ENCODE results near the gene SLC25A12. TPM values are rescaled to one million over a fixed set of nuclear protein-coding genes. Genes with fewer than 3 reads are reported as not detected.
A peak's percentile ranks its signal among the peaks of the same experiment; 100 is the strongest.

SLC25A12 gene, protein sequence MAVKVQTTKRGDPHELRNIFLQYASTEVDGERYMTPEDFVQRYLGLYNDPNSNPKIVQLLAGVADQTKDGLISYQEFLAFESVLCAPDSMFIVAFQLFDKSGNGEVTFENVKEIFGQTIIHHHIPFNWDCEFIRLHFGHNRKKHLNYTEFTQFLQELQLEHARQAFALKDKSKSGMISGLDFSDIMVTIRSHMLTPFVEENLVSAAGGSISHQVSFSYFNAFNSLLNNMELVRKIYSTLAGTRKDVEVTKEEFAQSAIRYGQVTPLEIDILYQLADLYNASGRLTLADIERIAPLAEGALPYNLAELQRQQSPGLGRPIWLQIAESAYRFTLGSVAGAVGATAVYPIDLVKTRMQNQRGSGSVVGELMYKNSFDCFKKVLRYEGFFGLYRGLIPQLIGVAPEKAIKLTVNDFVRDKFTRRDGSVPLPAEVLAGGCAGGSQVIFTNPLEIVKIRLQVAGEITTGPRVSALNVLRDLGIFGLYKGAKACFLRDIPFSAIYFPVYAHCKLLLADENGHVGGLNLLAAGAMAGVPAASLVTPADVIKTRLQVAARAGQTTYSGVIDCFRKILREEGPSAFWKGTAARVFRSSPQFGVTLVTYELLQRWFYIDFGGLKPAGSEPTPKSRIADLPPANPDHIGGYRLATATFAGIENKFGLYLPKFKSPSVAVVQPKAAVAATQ
- total RNA-seq = 30.9 and 34.3 TPM in 2 replicates

DNA sequence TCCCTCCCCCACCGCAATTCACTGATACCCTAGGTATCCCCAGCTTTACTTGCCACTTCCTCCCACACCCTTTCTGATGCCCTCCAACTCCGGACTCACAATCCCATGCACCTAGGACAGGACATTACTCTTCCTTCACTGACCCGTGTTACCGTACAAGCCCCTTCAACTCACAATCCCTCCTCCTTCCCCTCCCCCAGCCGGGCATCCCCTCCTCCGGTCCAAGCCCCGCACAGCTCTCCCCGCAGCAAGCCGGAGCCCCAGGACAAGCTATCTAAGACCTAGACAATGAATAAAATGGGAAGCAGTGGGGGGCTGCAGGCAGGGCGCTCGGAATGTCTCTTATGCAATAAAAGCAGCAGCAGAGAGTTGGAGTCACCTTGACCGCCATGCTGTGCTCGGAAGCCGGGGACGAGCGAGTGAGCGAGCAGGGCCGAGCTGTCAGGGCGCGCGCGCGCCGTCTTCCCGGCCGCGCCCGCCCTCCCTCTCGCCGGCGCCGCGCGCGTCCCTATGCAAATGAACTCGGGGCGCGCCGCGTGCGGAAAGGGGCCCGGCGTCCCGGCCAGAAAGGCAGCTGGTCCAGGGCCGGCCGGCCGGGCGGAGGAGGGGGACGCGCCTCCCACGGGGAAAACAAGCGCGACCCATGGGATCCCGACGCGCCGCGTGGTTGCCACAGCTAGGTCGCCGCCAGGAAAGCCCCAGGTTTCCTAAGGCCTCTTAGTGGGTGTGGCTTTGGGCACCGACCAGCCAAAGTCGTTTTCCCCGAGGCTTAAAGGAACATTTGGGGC is at the start of gene SLC25A12:
Gene SLC25A12, minus strand, starts transcription at position 421 of the 788 bp plus-strand sequence. Its CDS starts 30 bp downstream, at position 391.
- peaks cover 29% of the 10 kb centered on the region for H3K36me3 Mint-ChIP-seq (ENCODE audit: low read depth)
- peaks cover 2% of the 10 kb centered on the region for H3K27me3 Mint-ChIP-seq
- DNase-seq = peak; percentile 94
- H3K9me3 Mint-ChIP-seq = peaks cover 5% of the 10 kb centered on the region
- H3K4me3 Mint-ChIP-seq = peak within 1 kb of the TSS; percentile 95
- H3K4me1 Mint-ChIP-seq = peaks cover 40% of the 10 kb centered on the region
- intact Hi-C loops (cut with micrococcal nuclease) = loop anchor here (1.0 to 10.0 kb wide), 5 partner anchors 12 to 661 kb away; partner anchors contain the start of genes DYNC1I2, HAT1, METAP1D and PDK1
- peak within 1 kb of the TSS; percentile 92 for H3K27ac Mint-ChIP-seq

DNA sequence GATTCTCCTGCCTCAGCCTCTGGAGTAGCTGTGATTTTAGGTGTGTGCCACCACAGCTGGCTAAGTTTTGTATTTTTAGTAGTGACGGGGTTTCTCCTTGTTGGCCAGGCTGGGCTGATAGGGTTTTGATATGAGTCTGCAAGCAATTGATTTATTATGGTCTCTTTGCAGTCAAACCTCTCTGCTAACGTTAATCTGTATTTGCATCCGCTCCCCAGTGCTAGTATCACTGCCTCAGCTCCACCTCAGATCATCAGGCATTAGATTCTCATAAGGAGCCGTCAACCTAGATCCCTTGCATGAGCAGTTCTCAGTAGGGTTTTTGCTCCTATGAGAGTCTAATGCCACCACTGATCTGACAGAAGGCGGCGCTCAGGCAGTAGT is 47.3 kb upstream of the SLC25A12 start:
- no peaks in the 10 kb centered on the region for H3K9me3 Mint-ChIP-seq
- intact Hi-C loops (cut with micrococcal nuclease) = loop anchor here (10.0 kb wide), 1 partner anchor 133 kb away; no protein-coding TSS in a partner anchor
- DNase-seq = no peak
- peaks cover 19% of the 10 kb centered on the region for H3K36me3 Mint-ChIP-seq (ENCODE audit: low read depth)
- peaks cover 16% of the 10 kb centered on the region for H3K4me1 Mint-ChIP-seq
- H3K27ac Mint-ChIP-seq = no peak overlapping the region
- no peaks in the 10 kb centered on the region for H3K27me3 Mint-ChIP-seq
- H3K4me3 Mint-ChIP-seq = no peak overlapping the region

DNA sequence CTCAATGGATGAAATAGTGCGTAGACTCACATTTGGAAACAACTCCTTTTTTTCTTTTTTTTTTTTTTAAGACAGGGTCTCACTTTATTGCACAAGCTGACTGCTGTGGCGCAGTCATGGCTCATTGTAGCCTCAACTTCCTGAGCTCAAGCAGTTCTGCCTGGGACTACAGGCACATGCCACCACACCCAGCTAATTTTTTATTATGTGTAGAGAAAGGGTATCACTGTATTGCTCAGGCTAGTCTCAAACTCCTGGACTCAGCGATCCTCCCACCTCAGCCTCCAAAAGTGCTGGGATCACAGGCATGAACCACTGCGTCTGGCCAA is 45.7 kb upstream of the SLC25A12 start:
- intact Hi-C loops (cut with micrococcal nuclease) = loop anchor here (10.0 kb wide), 1 partner anchor 135 kb away; no protein-coding TSS in a partner anchor
- Mint-ChIP-seq H3K36me3 (ENCODE audit: low read depth) (peaks cover 25% of the 10 kb centered on the region), H3K27me3 (no peaks in the 10 kb centered on the region), H3K4me3 (no peak overlapping the region), H3K9me3 (no peaks in the 10 kb centered on the region), H3K27ac (no peak overlapping the region), H3K4me1 (peaks cover 23% of the 10 kb centered on the region)
- DNase-seq = no peak

DNA sequence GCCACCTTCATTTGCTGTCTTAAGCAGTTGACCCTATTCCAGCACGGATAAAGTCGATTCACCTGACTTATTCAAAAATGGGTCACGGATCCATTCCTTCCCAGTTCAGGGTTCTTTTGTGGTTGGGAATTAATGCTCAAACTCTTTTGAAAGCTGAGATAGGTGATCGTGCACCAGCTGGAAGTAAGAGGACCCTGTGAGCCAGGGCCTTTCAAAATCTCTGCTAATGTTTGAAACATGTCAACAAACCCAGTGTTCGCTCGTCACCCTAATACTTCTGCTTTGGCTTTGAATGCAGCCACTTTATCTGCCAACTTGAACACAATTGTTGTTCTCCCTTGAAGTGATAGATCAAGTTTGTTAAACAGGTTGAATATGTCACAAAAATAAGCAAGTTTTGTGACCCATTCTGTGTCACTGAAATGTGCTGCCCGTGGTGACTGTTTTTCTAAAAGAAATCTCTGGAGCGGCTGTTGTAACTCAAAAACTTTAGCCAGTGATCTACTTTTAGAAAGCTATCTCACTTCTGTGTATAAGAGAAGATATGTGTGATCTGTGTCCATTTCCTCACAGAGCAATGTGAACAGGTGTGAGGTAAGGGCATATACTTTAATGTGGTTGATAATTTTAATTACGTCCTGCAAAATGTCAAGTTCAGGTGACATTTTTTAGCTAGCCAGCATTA is 45.2 kb upstream of the SLC25A12 start:
- Mint-ChIP-seq H3K27me3 (no peaks in the 10 kb centered on the region), H3K27ac (no peak overlapping the region), H3K36me3 (ENCODE audit: low read depth) (peaks cover 26% of the 10 kb centered on the region), H3K4me1 (peaks cover 24% of the 10 kb centered on the region), H3K9me3 (no peaks in the 10 kb centered on the region), H3K4me3 (no peak overlapping the region)
- no peak for DNase-seq
- intact Hi-C loops (cut with micrococcal nuclease) = no loop called here

- Mint-ChIP-seq H3K36me3 (ENCODE audit: low read depth) (peaks cover 61% of the 10 kb centered on the region), H3K9me3 (no peaks in the 10 kb centered on the region), H3K27me3 (no peaks in the 10 kb centered on the region), H3K4me1 (peaks cover 25% of the 10 kb centered on the region), H3K27ac (no peak overlapping the region), H3K4me3 (no peak overlapping the region)
- intact Hi-C loops (cut with micrococcal nuclease) = no loop called here
- DNase-seq = no peak
Measured at GRCh38 chr2:171930385-171930784, 36.3 kb upstream of the SLC25A12 start.

- Mint-ChIP-seq H3K27me3 (no peaks in the 10 kb centered on the region), H3K9me3 (no peaks in the 10 kb centered on the region), H3K36me3 (ENCODE audit: low read depth) (peaks cover 34% of the 10 kb centered on the region), H3K4me3 (peak overlapping the region; percentile 99), H3K27ac (no peak overlapping the region), H3K4me1 (peaks cover 32% of the 10 kb centered on the region)
- DNase-seq = peak; percentile 52
- intact Hi-C loops (cut with micrococcal nuclease) = loop anchor here (5.0 to 10.0 kb wide), 4 partner anchors 33 to 1560 kb away; no protein-coding TSS in a partner anchor
Measured at GRCh38 chr2:171924170-171924942, 30.3 kb upstream of the SLC25A12 start.

DNA sequence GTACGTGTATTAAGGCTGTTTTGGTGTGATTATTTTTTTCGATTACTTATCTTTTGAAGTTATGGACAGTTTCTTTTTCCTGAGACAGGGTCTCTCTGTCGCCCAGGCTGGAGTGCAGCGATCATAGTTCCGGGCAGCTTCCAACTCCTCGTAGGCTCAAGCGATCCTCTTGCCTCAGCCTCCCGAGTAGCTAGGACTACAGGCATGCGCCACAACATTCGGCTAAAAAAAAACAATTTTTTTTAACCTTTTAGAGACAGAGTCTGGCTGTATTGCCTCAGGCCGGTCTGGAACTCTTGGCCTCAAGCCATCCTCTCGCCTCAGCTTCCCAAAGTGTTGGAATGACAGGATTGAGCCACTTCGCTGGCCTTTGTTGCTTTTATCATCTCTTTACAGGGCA is 29.2 kb upstream of the SLC25A12 start:
- peak overlapping the region; percentile 95 for H3K27ac Mint-ChIP-seq
- intact Hi-C loops (cut with micrococcal nuclease) = loop anchor here (5.0 to 10.0 kb wide), 4 partner anchors 34 to 1558 kb away; no protein-coding TSS in a partner anchor
- H3K9me3 Mint-ChIP-seq = no peaks in the 10 kb centered on the region
- peaks cover 28% of the 10 kb centered on the region for H3K4me1 Mint-ChIP-seq
- H3K4me3 Mint-ChIP-seq = peak overlapping the region; percentile 99
- H3K27me3 Mint-ChIP-seq = no peaks in the 10 kb centered on the region
- peak; percentile 61 for DNase-seq
- H3K36me3 Mint-ChIP-seq (ENCODE audit: low read depth) = peaks cover 26% of the 10 kb centered on the region

DNA sequence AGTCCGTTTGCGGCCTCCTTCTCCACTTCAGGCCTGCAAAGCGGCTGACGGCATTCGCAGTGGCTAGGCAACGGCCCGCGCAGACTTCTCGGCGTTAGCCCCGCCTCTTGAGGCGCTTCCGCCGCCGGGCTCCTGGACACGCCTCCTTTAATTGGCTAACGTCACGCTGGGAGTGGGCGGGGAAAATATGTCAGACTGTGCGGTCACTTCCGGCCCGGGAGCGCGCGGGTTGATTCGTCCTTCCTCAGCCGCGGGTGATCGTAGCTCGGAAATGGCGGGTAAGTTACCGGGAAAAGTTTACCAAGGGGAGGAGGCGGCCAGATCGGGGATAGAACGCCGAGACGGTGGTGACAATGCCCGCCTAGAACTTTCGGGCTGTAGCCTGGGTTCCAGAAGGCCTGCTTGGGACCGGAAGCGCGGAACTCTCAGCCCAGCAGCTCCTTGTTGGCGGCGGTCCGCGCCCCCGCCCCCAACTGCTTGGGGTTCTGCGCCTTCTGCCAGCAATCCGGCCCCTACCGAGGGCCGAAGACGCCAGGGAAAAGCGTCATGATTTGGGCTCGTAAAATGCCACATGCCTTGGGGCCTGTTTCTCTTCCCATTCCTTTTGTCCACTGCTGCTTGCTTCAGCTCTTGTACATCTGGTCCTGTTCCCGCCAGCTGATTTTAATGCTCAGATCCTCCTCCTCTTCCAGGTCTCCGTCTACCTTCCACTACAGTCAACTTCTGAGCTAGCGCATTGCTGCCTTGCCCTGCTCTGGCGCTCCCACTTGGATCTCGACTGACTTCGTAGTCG is 28.4 kb upstream of the SLC25A12 start, which contains the start of gene HAT1:
Gene HAT1, plus strand, starts transcription at position 232 of the 793 bp plus-strand sequence. Its CDS starts 40 bp downstream, at position 272.
- Mint-ChIP-seq H3K36me3 (ENCODE audit: low read depth) (peaks cover 20% of the 10 kb centered on the region), H3K4me3 (peak within 1 kb of the TSS; percentile 99), H3K4me1 (peaks cover 28% of the 10 kb centered on the region), H3K27me3 (no peaks in the 10 kb centered on the region), H3K9me3 (no peaks in the 10 kb centered on the region), H3K27ac (peak within 1 kb of the TSS; percentile 95)
- peak; percentile 99 for DNase-seq
- intact Hi-C loops (cut with micrococcal nuclease) = loop anchor here (1.0 to 10.0 kb wide), 7 partner anchors 28 to 1558 kb away; partner anchors contain the start of gene SLC25A12

DNA sequence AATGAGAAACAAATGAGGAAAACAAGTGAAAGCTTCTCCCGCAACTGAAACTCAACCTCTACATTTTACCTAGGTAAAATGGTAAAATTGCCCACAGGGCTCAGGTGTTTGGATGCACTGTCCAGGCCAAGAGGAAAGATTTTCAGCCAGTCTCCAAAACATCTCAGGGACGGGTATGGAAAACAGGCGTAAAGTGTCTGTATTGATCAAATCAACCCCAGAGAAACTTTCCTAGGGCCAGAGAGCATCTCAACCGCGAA is 27.9 kb upstream of the SLC25A12 start:
- H3K36me3 Mint-ChIP-seq (ENCODE audit: low read depth) = peaks cover 16% of the 10 kb centered on the region
- H3K27me3 Mint-ChIP-seq = no peaks in the 10 kb centered on the region
- H3K9me3 Mint-ChIP-seq = no peaks in the 10 kb centered on the region
- H3K4me3 Mint-ChIP-seq = peak overlapping the region; percentile 99
- DNase-seq = no peak
- H3K4me1 Mint-ChIP-seq = peaks cover 25% of the 10 kb centered on the region
- H3K27ac Mint-ChIP-seq = peak overlapping the region; percentile 95
- intact Hi-C loops (cut with micrococcal nuclease) = loop anchor here (1.0 to 10.0 kb wide), 7 partner anchors 28 to 1557 kb away; partner anchors contain the start of gene SLC25A12

GRCh38 chr2:171919453-171919852 is 25.4 kb upstream of the SLC25A12 start:
- Mint-ChIP-seq H3K27ac (no peak overlapping the region), H3K4me1 (peaks cover 19% of the 10 kb centered on the region), H3K9me3 (no peaks in the 10 kb centered on the region), H3K4me3 (no peak overlapping the region), H3K27me3 (no peaks in the 10 kb centered on the region), H3K36me3 (ENCODE audit: low read depth) (peaks cover 6% of the 10 kb centered on the region)
- intact Hi-C loops (cut with micrococcal nuclease) = no loop called here
- DNase-seq = no peak

- Mint-ChIP-seq H3K9me3 (no peaks in the 10 kb centered on the region), H3K4me1 (peaks cover 1% of the 10 kb centered on the region), H3K36me3 (ENCODE audit: low read depth) (no peaks in the 10 kb centered on the region), H3K4me3 (no peak overlapping the region), H3K27ac (no peak overlapping the region), H3K27me3 (peaks cover 3% of the 10 kb centered on the region)
- intact Hi-C loops (cut with micrococcal nuclease) = no loop called here
- no peak for DNase-seq
Measured at GRCh38 chr2:171913517-171913916, 19.5 kb upstream of the SLC25A12 start.

DNA sequence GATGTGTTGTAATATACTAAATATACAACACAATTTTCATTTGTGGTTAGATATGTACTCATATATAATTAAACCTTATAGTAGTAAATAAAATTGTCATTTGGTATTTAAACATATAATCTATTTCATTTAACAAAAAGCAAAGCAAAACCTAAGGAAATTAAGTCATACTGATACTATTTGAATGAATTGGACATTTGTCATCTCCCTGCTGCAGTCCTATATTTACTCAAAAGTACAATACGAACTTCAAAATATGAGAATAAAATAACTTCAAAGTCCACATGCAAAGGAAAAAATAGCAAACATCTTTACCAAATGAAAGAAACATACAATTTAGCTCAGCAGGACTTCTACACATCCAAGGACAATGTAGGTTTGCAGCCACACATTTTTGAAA is 16.4 kb upstream of the SLC25A12 start:
- Mint-ChIP-seq H3K4me1 (peaks cover 1% of the 10 kb centered on the region), H3K27ac (no peak overlapping the region), H3K36me3 (ENCODE audit: low read depth) (no peaks in the 10 kb centered on the region), H3K4me3 (no peak overlapping the region), H3K9me3 (no peaks in the 10 kb centered on the region), H3K27me3 (peaks cover 7% of the 10 kb centered on the region)
- no peak for DNase-seq
- intact Hi-C loops (cut with micrococcal nuclease) = no loop called here

Data from activated CD4-positive, alpha-beta T cell treated with anti-CD3 and anti-CD28 coated beads, Interleukin-2, amount 10 ng/mL, durations not matched to agents 24 days and 14 days (primary cell).